RPMI8226 (cell line): ENCODE measurements around the gene NOS1AP.
A peak's percentile ranks its signal among the peaks of the same experiment; 100 is the strongest.
"Not testable (repeated sequence)": the region's sequence is repeated elsewhere in the genome, so short reads cannot be mapped to it uniquely, and the experiment has no call there.

Experiments
- DNase-seq: peaks from one replicate; pipeline ENCODE4 v3.0.0-alpha.2; 2015

NOS1AP gene

DNA sequence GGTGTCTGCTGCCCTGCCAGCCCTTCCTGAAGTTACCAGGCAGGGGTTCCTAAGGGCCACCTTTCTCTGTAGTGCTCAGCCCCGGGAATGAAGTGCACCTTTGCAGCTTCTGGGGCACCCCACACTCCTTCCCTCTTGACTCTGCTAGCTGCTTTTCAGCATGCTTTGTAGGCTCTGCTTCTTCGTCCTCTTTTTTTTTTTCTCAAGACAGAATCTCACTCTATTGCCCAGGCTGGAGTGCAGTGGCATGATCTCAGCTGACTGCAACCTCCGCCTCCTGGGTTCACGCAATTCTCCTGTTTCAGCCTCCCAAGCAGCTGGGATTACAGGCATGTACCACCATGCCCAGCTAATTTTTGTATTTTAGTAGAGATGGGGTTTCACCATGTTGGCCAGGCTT, 282.4 kb downstream of the NOS1AP start:
- DNase-seq, result not testable (repeated sequence)

DNA sequence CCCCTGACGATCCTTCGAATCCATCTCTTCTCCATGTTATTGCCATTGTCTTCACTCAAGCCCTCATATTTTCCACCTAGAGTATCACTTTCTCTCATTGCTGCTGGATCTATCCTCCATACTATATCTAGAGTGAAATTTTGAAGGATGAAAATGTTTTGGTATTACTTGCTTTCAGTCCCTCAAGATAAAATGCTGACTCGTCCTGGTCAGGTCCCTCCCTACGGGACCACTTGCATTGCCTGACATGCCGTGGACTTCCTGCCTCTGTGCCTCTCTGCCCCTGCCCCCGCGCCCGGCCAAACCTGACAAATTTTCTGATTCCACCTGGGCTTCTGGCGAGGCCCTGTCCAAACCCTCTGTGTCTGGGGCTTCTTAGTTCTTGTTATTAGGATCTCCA, 283.6 kb downstream of the NOS1AP start:
- no peak for DNase-seq

DNA sequence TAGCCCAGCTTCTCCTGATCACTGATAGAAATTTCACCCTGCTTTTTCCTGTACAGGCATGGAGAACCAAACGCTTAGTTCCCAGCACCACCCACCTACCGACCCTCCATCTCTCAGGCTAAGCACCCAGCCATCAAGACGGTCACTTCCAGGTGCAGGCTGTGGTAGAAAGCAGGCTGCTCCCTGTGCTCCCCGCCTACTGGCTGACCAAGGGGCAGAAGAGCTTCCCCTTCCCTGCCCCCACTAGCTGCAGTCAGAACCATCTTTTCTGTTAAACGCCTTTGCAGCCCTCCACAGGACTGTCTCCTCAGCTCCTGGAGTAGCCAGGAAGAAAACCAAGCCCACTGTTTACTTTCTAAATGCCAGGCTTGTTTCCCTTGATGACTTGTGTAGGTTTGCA, 284.2 kb downstream of the NOS1AP start:
- no peak for DNase-seq

DNA sequence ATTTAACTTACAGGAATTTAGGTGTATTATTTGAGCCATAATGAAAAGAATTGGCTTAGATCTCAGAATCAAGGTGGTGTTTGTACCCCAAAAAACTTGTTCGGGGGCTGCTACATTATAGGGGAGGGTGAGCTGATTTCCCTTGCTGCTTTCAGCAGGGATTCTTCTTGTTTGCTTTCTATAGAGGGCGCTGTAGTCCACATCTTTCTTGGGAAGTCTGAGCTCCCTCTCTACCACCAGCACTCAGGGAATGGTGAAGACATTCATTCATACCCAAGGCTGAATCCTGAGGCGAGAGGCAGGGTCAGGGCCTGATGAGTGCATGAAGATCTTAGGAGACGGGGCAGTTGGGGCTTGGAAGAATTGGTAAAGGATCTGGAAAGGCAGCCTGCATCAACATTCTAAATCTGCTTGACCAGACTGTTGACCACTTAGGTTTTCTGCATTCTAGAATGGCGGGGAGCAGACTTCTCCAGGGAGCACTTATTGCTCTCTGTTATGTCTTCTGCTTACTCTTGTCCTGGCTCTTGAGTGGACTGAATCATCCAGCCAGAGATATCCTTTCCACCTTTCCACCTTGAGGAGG, 288.3 kb downstream of the NOS1AP start:
- peak; percentile 55 for DNase-seq

DNA sequence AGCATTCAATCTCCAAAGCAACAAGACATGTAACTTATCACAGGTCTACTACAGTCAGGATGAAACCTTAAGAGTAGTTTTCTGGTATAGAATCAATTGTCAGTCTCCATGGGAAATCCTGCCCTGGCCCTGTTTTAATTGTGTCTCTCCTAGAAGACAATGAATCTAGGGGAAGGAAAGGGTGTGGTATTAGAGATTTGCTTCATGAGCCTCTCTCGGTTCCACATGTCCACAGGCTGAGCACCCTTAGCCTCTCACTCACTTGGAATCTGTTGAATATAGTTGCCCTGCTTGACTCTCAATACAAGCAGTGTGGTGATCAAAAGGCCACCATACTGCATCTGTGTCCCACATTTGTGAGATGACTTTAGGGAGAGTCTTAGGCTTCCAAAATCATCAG, 289.4 kb downstream of the NOS1AP start:
- no peak for DNase-seq

DNA sequence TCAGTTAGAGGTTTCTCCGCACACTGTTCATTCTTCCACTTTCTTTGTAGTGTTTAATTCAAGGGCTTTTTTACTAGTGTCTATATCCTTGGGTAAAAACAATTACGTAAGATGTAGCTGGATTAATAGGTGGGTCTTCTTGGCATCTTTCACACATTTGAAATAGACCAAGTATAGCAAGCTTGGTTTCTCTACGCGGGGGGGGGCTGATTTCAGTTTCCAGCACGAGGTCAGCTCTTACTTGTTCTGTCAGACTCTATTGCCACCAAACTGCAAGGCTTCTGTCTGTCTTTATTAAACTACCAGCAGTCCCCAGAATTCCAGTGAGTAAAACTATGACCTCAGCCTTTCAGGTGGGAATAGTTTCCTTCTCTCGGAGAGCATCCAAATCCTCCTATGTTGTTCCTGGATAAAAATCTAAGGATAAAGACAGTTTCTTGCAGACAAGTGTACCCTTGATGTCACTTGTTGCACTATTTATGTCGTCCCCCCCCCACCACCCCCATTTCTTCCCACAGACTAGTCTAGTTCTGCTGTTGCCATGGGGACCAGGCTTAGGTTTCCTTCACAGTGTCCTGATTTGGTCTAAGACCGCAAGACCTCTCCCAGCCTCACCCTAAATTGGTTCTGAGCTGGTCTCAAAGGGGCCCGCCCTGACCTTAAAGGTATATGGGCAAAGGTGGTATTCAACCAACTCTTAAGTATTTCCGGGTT, 290.2 kb downstream of the NOS1AP start:
- DNase-seq, result no peak

DNA sequence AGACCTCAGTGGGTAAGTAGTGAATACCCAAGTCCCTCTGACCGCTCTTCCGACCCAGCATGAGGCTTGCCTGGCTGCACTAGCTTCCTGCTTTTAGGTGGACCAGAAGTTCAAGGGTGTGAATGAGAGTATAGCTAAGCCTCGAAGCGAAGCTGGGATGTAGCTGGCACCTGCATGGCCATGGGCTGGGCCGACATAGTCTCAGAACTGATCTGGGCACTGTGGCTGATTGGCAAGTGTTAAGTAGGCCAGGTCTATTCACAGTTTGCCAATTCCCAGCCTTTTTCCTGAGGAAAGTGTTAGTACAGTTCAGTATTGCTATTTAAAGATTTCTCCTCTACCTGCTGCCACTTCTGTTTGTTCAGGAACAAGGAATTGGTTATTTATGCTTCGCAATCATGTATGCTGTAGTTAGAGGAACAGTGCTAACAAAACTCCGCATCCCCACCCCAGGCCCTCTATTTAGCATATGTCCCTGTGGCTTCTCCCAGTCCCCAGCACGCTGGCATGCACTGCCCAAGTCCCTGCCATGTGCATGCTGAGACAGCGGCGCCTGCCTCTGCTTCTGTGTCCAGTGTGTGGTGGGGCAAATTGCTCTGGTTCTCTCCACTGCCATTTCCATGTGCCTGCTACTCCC, 290.9 kb downstream of the NOS1AP start:
- DNase-seq, result no peak

DNA sequence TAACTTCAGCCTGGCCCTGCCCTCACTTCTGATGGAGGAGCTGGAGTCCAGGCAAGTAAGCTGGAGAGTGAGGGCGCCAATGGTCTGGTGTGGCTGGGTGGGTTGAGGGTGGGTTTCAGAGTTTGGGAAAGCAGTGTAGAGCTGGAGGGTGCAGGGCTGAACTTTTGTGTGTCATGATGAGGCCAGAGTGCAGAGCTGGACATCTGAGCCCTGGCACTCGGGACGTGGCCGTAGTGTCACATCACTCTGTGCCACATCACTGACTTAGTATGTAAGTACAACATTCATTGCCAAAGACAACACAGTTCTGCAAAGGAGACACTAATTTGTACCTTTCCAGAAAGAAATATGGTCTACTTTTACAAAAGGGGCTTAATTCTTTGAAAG, 291.4 kb downstream of the NOS1AP start:
- no peak for DNase-seq

DNA sequence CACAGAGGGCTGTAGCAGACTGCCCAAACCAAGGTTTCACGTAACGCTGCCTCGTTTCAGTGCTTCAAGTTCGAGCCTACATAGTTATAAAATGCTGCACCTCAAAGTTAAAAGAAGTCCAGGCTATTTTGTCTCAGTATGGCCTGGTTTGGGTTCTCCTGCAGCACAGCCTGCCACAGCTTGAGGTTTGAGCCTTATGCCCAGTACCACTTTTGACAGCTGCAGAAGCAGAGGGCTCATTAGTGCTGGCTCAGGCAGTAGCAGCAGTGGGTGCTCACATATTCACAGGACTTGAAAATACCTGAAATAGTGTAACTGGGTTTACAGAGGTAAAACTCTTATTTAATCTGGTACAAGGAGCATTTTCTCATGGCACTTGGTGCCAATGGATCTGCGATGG, 291.9 kb downstream of the NOS1AP start:
- peak; percentile 67 for DNase-seq

DNA sequence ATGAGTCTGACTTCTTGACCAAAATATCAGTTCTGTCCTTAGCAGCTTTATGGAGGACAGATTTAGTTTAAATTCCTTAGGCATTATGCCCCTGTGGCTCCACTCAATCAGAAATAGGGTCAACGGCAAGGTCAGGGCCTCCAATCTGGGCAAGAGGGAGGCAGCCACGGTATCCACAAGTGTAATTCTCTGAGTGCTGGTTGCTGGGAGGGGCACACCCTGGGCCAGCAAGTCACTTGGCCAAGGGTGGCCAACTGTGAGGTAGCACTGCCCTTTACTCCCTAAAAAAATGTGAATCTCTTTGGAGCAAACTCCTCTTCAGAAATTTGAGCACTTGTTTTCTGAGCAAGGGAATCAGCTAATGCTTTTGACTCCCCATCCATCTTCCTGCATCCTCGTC, 294.3 kb downstream of the NOS1AP start:
- no peak for DNase-seq

DNA sequence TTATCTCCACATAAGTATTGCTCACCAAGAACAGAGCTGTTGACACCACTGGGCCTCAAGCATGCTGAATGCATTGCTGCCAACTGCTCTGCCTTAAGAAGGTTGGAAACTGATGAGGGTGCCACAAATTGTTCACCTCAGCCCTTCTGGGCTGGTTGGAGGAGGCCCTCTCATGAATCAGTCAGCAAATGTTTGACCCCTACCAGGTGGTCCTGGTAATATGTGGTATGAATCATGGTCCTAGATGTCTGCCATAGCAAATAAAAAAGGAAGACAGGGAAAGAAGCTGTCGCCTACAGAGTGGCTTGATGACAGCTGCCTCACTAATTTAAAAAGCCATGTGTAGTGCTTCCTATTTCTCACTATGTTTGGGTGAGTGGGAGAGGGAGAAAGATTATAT, 295.0 kb downstream of the NOS1AP start:
- DNase-seq, result no peak

DNA sequence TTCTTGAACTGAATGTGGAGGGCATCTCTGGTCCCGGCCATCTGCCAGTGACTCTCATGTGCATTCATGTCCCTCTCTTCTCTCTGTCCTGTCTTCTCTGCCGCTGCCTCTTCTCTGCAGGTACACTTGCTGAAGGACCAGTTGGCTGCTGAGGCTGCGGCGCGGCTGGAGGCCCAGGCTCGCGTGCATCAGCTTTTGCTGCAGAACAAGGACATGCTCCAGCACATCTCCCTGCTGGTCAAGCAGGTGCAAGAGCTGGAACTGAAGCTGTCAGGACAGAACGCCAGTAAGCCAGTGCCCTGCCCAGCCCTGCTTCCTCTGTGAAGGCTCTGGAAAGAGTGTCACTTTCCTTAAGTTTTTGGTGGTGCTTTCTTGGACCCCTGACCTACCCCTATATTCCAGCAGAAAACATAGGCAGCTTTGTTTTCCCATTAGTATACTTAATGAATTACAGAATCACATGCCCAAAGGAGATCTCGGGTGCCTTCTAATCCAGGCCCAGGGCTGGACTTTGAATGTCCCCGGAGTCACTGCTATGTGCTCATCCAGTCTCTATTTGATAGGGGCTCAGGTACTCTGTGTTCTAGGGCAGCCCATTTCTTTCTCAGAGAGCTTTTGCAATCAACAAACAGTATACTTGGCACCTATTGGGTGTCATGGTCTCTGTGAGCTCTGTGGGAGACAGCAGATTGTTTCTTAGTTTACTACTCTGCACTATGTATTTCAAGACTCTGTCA, 296.0 kb downstream of the NOS1AP start:
- no peak for DNase-seq

DNA sequence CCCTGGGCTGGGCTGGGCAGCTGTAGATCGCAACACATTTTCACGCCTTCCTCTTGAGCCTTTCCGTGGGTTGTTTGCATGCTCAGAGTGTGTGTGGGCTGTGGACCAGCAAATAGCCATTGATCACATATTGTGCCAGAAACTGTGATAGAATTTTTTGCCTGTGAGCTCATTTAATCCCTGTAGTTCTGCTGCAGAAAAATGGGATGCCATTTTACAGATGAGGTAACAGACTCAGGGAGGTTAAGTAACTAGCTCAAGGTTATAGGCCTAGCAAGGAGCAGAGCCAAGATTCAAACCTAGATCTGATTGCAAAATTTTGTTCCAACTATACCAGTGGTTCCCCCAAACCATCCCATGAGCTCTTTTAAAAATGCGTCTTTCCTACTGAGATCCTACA, 296.7 kb downstream of the NOS1AP start:
- no peak for DNase-seq

DNA sequence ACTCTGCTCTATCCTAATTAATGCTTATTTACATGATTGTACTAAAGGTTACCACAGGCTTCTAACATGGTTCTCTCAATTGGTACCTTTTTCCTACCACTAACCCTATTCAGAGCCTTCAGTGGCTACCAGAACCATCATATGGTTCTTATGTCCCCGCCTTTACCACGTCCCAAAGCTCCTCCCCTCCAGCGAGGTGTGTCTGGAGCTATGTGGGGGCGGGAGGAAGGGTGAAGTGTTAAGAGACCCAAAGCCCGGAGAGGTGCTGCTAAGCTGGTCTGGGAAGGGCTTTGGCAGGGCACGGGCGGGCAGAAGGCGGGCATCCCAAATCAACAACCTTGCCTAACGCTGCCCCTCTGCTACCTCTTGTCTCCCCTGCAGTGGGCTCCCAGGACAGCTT, 297.2 kb downstream of the NOS1AP start:
- DNase-seq, result no peak

DNA sequence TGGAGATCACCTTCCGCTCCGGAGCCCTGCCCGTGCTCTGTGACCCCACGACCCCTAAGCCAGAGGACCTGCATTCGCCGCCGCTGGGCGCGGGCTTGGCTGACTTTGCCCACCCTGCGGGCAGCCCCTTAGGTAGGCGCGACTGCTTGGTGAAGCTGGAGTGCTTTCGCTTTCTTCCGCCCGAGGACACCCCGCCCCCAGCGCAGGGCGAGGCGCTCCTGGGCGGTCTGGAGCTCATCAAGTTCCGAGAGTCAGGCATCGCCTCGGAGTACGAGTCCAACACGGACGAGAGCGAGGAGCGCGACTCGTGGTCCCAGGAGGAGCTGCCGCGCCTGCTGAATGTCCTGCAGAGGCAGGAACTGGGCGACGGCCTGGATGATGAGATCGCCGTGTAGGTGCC, 297.6 kb downstream of the NOS1AP start:
- DNase-seq, result no peak

DNA sequence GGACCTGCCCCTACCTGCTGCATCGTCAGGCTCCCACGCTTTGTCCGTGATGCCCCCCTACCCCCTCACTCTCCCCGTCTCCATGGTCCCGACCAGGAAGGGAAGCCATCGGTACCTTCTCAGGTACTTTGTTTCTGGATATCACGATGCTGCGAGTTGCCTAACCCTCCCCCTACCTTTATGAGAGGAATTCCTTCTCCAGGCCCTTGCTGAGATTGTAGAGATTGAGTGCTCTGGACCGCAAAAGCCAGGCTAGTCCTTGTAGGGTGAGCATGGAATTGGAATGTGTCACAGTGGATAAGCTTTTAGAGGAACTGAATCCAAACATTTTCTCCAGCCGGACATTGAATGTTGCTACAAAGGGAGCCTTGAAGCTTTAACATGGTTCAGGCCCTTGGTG, 298.3 kb downstream of the NOS1AP start:
- no peak for DNase-seq

DNA sequence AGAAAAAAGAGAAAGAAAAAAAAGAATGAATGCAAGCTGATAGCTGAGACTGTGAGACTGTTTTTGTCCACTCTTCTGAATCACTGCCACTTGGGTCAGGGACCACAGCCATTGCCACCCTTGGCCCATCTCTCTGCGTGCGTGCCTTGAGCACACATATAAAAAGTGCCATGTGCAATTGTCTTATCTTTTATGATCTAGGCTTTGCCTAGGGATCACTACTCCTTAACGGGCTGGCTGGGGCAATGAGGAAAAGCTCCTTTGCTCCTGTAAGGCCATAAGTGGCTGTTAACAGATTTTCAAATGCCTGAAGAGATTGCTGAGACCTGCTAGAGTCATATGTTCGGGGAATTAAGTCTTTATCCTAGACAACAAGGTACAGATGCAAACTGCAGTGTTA, 299.0 kb downstream of the NOS1AP start:
- DNase-seq, result no peak

DNA sequence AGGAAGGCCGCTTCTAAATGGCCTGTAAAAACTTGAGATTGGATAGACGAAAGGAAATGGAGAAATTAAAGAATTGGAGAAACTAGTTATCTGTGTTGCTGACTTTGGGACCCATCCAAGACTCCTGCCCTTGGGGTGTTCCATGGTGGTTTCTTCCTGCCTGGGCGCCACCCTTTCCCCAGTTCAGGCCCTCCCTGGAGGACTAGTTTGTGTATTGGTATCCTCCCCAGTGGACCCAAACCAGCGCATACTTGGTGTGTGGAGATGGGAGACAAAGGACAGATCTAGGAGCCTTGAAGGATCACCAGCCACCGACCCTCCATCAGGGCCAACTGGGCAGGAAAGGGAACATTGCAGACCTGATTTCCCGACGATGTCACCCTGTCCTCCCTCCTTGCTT, 300.1 kb downstream of the NOS1AP start:
- DNase-seq, result no peak

DNA sequence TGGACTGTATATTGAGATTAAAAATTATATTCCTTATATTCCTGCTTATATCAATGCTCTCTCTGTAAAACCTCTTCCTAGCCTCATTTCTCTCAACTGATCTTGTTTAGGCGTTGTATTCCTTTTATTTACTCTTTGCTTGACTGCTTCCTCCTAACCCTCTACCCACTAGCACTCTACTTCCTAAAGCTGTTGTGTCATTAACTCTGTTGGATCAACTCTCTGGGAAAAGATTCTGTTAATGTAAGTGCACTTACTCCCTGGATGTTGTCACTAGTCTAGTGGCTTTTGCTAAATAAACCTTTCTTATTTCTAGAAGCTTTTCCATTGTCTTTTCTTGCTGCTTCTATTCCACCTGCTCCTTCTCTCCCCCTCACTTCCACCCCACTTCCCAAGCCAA, 300.7 kb downstream of the NOS1AP start:
- DNase-seq, result no peak

DNA sequence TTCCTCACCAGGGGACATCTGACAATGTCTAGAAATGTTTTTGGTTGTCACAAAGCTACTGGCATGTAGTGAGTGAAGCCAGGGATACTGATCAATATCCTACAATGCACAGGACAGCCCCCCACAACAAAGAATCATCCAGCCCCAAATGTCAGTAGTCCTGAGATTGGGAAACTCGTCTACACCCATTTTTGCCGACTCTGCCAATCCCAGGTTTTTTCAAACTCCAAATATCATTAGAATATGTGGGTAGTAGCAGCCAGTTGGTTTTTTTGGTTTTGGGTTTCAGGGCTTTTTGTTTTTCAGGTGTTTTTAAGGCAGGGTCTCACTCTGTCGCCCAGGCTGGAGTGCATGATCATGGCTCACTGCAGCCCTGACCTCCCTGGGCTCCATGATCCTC, 301.2 kb downstream of the NOS1AP start:
- no peak for DNase-seq

DNA sequence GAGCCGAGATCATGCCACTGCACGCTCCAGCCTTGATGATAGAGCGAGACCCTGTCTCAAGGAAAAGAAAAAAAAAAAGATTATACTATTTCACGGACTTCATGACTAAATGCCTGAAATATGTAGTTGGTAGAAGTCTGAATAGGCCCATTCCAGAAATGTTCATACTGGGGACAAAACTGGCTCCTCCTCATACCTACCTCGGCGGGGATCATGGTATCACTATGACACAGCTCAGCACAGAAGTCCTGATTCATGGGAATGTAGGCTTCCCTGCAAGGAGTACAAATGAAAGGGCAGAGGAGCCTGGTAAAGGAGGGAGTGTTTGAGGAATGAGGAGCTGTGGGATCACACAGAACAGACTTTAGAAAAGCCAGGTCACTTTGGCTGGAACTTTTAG, 302.1 kb downstream of the NOS1AP start:
- no peak for DNase-seq

DNA sequence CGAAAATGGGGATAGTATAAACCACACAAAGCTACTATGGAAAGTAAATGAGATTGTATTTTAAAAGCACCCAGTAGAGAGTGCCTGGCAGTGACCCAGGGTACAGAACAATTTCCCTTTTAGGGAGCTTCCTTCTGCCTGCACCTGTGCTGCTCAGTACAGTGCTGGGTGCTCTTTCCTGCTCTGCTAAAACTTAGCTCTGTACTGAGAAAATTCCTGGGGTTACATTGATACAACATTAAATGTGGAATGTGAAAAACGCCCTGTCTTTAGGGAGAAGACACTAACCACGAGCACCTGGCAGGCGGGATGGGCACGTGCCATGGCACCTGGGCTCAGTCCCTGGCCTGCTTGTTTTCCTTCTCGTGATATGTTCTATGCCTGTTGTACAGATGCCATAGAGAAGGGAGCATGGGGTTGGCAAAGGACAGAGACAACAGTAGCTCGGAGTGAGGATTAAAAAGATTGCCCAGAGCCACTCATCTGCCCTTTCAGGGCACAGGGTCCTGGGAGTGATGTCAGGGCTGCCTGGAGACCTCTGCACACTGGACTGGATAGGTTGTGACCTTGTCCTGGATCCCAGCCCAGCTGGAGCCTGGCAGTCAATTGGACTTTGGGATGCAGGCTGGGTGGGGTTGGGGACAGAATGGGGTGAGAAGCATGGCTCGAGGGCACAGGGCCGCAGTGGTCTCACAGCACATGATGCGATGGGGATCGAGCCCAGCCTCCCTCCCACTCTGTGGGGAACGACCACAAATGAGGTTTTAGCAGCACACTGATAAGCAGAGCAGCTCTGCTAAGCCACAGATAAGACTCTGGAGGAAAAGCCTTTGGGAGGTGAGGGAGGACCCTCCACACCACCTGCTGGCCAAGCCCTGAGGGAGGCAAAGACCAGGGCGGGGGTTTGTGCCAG, 302.9 kb downstream of the NOS1AP start:
- DNase-seq, result peak; percentile 78

DNA sequence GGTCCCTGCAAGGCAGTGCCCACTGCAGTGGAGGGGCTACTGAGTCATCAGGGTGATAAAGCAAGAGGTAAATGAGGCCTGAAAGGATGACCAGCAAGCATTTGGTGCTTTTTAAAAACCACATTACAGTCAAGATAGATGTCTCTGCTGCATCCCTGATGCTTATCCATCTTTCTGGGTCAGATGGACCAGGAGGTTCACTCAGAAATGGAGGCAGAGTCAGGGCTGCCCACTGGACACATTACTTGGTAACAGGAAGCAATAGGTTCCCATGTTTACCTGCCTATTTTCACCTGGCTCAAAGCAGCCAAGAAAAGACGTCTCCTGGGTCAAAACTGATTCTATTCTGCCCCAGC, 303.6 kb downstream of the NOS1AP start:
- DNase-seq, result no peak
